NB4 (cell line): ENCODE data around the gene PRSS38.

Experiments used
- DNase-seq: peaks from one replicate; pipeline ENCODE4 v3.0.0; 2010; ENCODE audit warnings: low read depth
- H3K4me3 ChIP-seq: one replicate; pipeline ENCODE4 v1.5.1; 2011; ENCODE audit warnings: mild to moderate bottlenecking, low read depth, low read length, moderate library complexity
- MAX ChIP-seq: IDR thresholded peaks from 2 replicates; pipeline ENCODE4 v1.6.1; 2011; ENCODE audit warnings: low read depth, low read length
- MYC ChIP-seq: IDR thresholded peaks from 2 replicates; pipeline ENCODE4 v1.6.1; 2011; ENCODE audit warnings: low read depth, low read length
- POLR2A ChIP-seq: IDR thresholded peaks from 2 replicates; pipeline ENCODE4 v1.6.1; 2011; ENCODE audit warnings: mild to moderate bottlenecking; ENCODE audit not compliant: insufficient read length; ENCODE audit errors: extremely low read depth
- TF ChIP-seq, protein P1 (sequence below): IDR thresholded peaks from one replicate; pipeline ENCODE4 v1.5.1; 2012; ENCODE audit warnings: low read depth, low read length

Gene PRSS38

GRCh38 chr1:227793948-227794816 lies 21.3 kb upstream of the PRSS38 start:
- DNase-seq = no peak

GRCh38 chr1:227794817-227795192 lies 20.7 kb upstream of the PRSS38 start:
- no peak overlapping the region for H3K4me3 ChIP-seq
- no peak for DNase-seq
- no peak for TF ChIP-seq MYC
- no peak for TF ChIP-seq MAX
- TF ChIP-seq, protein P1, sequence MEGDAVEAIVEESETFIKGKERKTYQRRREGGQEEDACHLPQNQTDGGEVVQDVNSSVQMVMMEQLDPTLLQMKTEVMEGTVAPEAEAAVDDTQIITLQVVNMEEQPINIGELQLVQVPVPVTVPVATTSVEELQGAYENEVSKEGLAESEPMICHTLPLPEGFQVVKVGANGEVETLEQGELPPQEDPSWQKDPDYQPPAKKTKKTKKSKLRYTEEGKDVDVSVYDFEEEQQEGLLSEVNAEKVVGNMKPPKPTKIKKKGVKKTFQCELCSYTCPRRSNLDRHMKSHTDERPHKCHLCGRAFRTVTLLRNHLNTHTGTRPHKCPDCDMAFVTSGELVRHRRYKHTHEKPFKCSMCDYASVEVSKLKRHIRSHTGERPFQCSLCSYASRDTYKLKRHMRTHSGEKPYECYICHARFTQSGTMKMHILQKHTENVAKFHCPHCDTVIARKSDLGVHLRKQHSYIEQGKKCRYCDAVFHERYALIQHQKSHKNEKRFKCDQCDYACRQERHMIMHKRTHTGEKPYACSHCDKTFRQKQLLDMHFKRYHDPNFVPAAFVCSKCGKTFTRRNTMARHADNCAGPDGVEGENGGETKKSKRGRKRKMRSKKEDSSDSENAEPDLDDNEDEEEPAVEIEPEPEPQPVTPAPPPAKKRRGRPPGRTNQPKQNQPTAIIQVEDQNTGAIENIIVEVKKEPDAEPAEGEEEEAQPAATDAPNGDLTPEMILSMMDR = no peak
- no peak for TF ChIP-seq POLR2A

More at GRCh38 chr1:227793948-227794816, 21.3 kb upstream of the PRSS38 start:
- TF ChIP-seq MYC (no peak), POLR2A (no peak), MAX (no peak)
- TF ChIP-seq, protein P1 = no peak
- no peak overlapping the region for H3K4me3 ChIP-seq

DNA sequence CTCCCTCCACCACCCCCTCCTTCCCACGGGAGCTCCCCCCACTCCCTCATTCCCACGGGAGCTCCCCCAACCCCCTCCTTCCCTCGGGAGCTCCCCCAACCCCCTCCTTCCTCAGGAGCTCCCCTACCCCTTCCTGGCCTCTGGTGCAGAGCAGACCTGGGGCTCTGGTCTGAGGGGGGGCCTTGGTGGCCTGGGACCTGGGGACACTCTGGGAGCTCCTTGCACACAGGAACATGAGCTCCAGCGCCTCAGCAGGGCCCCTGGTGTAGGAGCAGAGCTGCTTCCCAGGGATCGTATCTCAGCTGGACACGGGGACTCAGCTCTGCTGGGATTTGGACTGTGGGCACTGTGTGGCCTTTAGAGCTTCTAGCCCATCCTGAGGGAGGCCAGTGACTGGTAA lies 19.7 kb upstream of the PRSS38 start:
- TF ChIP-seq MYC (no peak), MAX (no peak)
- no peak for DNase-seq
- H3K4me3 ChIP-seq = no peak overlapping the region

DNA sequence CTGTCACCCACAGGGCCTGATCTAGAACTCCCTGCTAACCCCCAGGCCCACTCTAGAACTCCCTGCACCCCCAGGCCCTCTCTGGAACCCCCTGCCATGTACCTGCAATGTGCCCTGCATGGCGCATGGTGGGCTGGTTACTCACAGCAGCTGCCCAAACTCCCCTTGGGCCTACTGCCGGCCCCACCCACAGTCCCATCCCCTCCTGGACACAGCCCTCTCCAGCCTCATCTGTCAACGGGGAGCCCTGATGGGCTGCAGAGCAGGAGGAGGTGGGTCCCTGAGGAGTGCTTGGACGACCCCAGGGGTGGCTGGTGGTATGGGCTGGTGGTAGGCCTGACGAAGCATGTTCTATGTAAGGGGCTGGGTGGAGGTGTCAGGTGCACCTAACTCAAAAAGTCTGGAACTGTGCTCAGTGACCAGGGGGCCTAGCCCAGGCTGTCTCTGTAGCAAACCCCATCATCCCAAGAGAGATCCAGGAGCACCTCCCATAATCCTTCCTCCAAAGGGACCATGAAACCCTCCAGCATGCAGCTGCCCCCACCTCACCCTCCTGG lies 19.0 kb upstream of the PRSS38 start:
- DNase-seq = no peak
- no peak for TF ChIP-seq MAX
- TF ChIP-seq, protein P1 = no peak
- no peak for TF ChIP-seq POLR2A
- TF ChIP-seq MYC = no peak
- no peak overlapping the region for H3K4me3 ChIP-seq

- H3K4me3 ChIP-seq = no peak overlapping the region
- no peak for DNase-seq
- TF ChIP-seq MYC (no peak), MAX (no peak), POLR2A (no peak)
- TF ChIP-seq, protein P1 = no peak
Measured at GRCh38 chr1:227797144-227797543, 18.3 kb upstream of the PRSS38 start.

- no peak for TF ChIP-seq MAX
- TF ChIP-seq MYC = no peak
- TF ChIP-seq, protein P1 = no peak
- TF ChIP-seq POLR2A = no peak
- H3K4me3 ChIP-seq = no peak overlapping the region
- DNase-seq = no peak
Measured at GRCh38 chr1:227797625-227798024, 17.9 kb upstream of the PRSS38 start.
